ENCODE data around the gene AMPH. TPM values are rescaled to one million over a fixed set of nuclear protein-coding genes. Genes with fewer than 3 reads are reported as not detected.
"Not testable (repeated sequence)": the region's sequence is repeated elsewhere in the genome, so short reads cannot be mapped to it uniquely, and the experiment has no call there.

AMPH gene
- total and polyA plus RNA-seq, 8 donors: 0.90 to 12.5 (median 10.7) TPM

- Histone ChIP-seq H3K9me3 (no peaks in the 10 kb centered on the region), H3K4me1 (peaks cover 0 to 41% of the 10 kb centered on the region in 2 donors), H3K36me3 (no peaks in the 10 kb centered on the region), H3K27me3 (no peaks in the 10 kb centered on the region), H3K4me3 (no peak overlapping the region), H3K27ac (peak overlapping the region in 1 of 2 donors; percentile 55)
- ATAC-seq (no peak), DNase-seq (no peak)
- TF ChIP-seq, protein P1, sequence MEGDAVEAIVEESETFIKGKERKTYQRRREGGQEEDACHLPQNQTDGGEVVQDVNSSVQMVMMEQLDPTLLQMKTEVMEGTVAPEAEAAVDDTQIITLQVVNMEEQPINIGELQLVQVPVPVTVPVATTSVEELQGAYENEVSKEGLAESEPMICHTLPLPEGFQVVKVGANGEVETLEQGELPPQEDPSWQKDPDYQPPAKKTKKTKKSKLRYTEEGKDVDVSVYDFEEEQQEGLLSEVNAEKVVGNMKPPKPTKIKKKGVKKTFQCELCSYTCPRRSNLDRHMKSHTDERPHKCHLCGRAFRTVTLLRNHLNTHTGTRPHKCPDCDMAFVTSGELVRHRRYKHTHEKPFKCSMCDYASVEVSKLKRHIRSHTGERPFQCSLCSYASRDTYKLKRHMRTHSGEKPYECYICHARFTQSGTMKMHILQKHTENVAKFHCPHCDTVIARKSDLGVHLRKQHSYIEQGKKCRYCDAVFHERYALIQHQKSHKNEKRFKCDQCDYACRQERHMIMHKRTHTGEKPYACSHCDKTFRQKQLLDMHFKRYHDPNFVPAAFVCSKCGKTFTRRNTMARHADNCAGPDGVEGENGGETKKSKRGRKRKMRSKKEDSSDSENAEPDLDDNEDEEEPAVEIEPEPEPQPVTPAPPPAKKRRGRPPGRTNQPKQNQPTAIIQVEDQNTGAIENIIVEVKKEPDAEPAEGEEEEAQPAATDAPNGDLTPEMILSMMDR (IDR thresholded peaks at IDR 0.05): no peak
- intact Hi-C loops (cut with DNase I): no loop called here
These were observed 263.8 kb downstream of the AMPH start for GRCh38 chr7:38367301-38367890.

DNA sequence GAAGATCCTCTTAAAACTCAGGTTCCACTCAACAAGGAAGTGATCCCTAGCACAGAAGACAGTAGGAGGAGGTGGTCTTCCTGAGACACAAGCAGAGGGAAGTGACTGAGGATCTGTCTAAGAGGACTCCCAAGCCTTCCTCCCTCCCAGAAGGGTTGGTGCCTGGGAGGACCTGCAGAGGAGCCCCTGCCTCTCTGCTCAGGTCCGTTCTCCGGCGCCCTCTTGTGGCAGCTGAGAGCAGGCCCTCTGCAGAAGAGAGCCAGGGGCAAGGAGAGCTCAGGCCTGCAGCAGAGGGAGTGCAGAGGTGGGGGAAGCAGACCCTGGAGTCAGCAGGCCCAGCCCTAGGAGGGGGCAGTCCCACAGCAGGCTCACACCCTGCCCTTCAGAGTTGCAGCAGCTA lies 267.8 kb downstream of the AMPH start:
- TF ChIP-seq, protein P1 (IDR thresholded peaks at IDR 0.05): peak; percentile 33 to 75
- H3K27me3 ChIP-seq; H3K9me3 ChIP-seq; H3K27ac ChIP-seq; intact Hi-C loops (cut with DNase I); H3K36me3 ChIP-seq; H3K4me3 ChIP-seq: not testable (repeated sequence)
- DNase-seq: peak in 2 of 4 donors; percentile 56 to 90
- ATAC-seq: peak; percentile 60
- H3K4me1 ChIP-seq: peaks cover 0 to 46% of the 10 kb centered on the region in 2 donors

- H3K36me3 ChIP-seq; ATAC-seq; H3K27me3 ChIP-seq; H3K4me3 ChIP-seq; H3K27ac ChIP-seq; intact Hi-C loops (cut with DNase I); DNase-seq; H3K9me3 ChIP-seq: not testable (repeated sequence)
- peaks cover 0 to 46% of the 10 kb centered on the region in 2 donors for H3K4me1 ChIP-seq
These were observed 268.4 kb downstream of the AMPH start for GRCh38 chr7:38362611-38363237.

- TF ChIP-seq, protein P1 (IDR thresholded peaks at IDR 0.05): no peak
- DNase-seq: no peak
- ATAC-seq: no peak
These were observed 270.4 kb downstream of the AMPH start for GRCh38 chr7:38360776-38361175.

GRCh38 chr7:38359071-38359601 lies 272.0 kb downstream of the AMPH start:
- H3K27ac ChIP-seq: peak overlapping the region in 1 of 2 donors; percentile 73
- intact Hi-C loops (cut with DNase I): not testable (repeated sequence)

More at GRCh38 chr7:38360776-38361175, 270.4 kb downstream of the AMPH start:
- Histone ChIP-seq H3K36me3 (no peaks in the 10 kb centered on the region), H3K9me3 (no peaks in the 10 kb centered on the region), H3K4me1 (peaks cover 0 to 38% of the 10 kb centered on the region in 2 donors), H3K27me3 (no peaks in the 10 kb centered on the region), H3K27ac (no peak overlapping the region), H3K4me3 (no peak overlapping the region)
- intact Hi-C loops (cut with DNase I): no loop called here

DNA sequence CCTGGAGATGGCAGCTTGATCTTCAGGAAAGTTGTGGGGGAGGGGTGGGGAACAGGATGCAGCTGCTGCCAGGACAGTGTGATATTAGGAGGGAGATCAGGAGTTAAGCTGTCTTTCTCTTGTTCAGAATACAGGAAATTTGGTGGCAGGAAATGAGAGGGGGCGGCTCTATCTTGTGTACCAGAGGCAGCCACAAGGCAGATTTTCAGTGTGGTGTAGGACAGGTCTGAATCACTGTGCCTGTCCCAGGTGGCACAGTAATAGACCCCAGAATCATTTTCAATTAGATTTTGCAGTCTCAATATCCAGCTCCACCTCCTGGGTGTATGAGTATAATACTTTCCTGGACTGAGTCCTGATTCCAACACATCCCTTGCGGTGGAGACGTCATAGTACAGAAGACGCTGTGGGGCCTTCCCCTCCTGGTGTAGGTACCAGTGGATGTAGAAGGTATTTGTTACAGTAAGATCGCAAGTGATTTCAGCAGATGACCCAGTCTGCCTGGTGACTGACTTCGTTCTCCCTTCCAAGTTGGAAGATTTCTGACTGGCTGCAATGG lies 272.8 kb downstream of the AMPH start:
- intact Hi-C loops (cut with DNase I); H3K9me3 ChIP-seq; DNase-seq; H3K36me3 ChIP-seq; H3K27me3 ChIP-seq; ATAC-seq: not testable (repeated sequence)
- Histone ChIP-seq H3K4me3 (peak overlapping the region in 1 of 2 donors; percentile 26), H3K4me1 (peaks cover 0 to 46% of the 10 kb centered on the region in 2 donors), H3K27ac (peak overlapping the region; percentile 7 to 73)

More at GRCh38 chr7:38359071-38359601, 272.0 kb downstream of the AMPH start:
- peak overlapping the region in 1 of 2 donors; percentile 26 for H3K4me3 ChIP-seq
- TF ChIP-seq, protein P1 (IDR thresholded peaks at IDR 0.05): peak; percentile 26 to 79
- DNase-seq (peak in 2 of 4 donors; percentile 65 to 93), ATAC-seq (peak; percentile 87)
- not testable (repeated sequence) for H3K36me3 ChIP-seq, H3K27me3 ChIP-seq, H3K9me3 ChIP-seq
- peaks cover 0 to 42% of the 10 kb centered on the region in 2 donors for H3K4me1 ChIP-seq

Measured in left lung (tissue), 10 donors.